PC-3 (cell line): Measurements from ENCODE around the gene EXOSC3.

Source experiments
- CTCF ChIP-seq: fragments of 300-600 bp; sonication (generic); conservative IDR thresholded peaks from 2 replicates; pipeline ENCODE4 v1.5.1; 2017; ENCODE audit warnings: antibody characterized with exemption, low read depth, mild to moderate bottlenecking, low read length
- EZH2 ChIP-seq: fragments of 300-600 bp; sonication (generic); IDR thresholded peaks from one replicate; pipeline ENCODE4 v1.6.1; 2017; ENCODE audit warnings: antibody characterized with exemption, mild to moderate bottlenecking, low read length; ENCODE audit not compliant: unreplicated experiment
- EZH2phosphoT487 ChIP-seq: fragments of 300-600 bp; sonication (generic); IDR thresholded peaks from 2 replicates; pipeline ENCODE4 v1.6.1; 2018; ENCODE audit warnings: mild to moderate bottlenecking, antibody characterized with exemption, low read length, borderline replicate concordance

- no peak for TF ChIP-seq CTCF
- TF ChIP-seq EZH2phosphoT487, result no peak
- TF ChIP-seq EZH2, result no peak
Observed at GRCh38 chr9:37818849-37819248, 34.0 kb upstream of the EXOSC3 start.
